Inflammatory macrophage treated with lipopolysaccharide for 1 hour (primary cell): ENCODE measurements around the gene FGGY.

Experiments used
- DNase-seq, 2 donors: peaks; one replicate each; pipeline ENCODE4 v3.0.0-alpha.2; 2020 to 2022

FGGY gene

GRCh38 chr1:59316497-59317128 lies 19.7 kb downstream of the FGGY start:
- DNase-seq: no peak

GRCh38 chr1:59317343-59317742 lies 20.4 kb downstream of the FGGY start:
- no peak for DNase-seq

GRCh38 chr1:59317780-59318179 lies 20.9 kb downstream of the FGGY start:
- DNase-seq: no peak

- no peak for DNase-seq
These were observed 21.5 kb downstream of the FGGY start for GRCh38 chr1:59318271-59318860.

- no peak for DNase-seq
These were observed 25.5 kb downstream of the FGGY start for GRCh38 chr1:59322394-59322793.

- DNase-seq: no peak
These were observed 25.9 kb downstream of the FGGY start for GRCh38 chr1:59322814-59323213.

- no peak for DNase-seq
These were observed 27.0 kb downstream of the FGGY start for GRCh38 chr1:59323879-59324278.

- DNase-seq: no peak
These were observed 31.5 kb downstream of the FGGY start for GRCh38 chr1:59328353-59328752.

GRCh38 chr1:59329412-59330053 lies 32.6 kb downstream of the FGGY start:
- no peak for DNase-seq

- DNase-seq: no peak
These were observed 35.1 kb downstream of the FGGY start for GRCh38 chr1:59331686-59332620.

- no peak for DNase-seq
These were observed 36.1 kb downstream of the FGGY start for GRCh38 chr1:59332983-59333382.

GRCh38 chr1:59333626-59334277 lies 36.9 kb downstream of the FGGY start:
- peak; percentile 29 to 40 for DNase-seq

GRCh38 chr1:59340411-59341307 lies 43.8 kb downstream of the FGGY start:
- no peak for DNase-seq

GRCh38 chr1:59342801-59343575 lies 46.1 kb downstream of the FGGY start:
- DNase-seq: no peak

- DNase-seq: no peak
These were observed 46.6 kb downstream of the FGGY start for GRCh38 chr1:59343576-59343840.

- no peak for DNase-seq
These were observed 48.3 kb downstream of the FGGY start for GRCh38 chr1:59345221-59345620.

GRCh38 chr1:59346429-59346828 lies 49.5 kb downstream of the FGGY start:
- no peak for DNase-seq

GRCh38 chr1:59349101-59349500 lies 52.2 kb downstream of the FGGY start:
- no peak for DNase-seq

- no peak for DNase-seq
These were observed 53.6 kb downstream of the FGGY start for GRCh38 chr1:59350521-59350920.

GRCh38 chr1:59352065-59352464 lies 55.2 kb downstream of the FGGY start:
- no peak for DNase-seq

- DNase-seq: no peak
These were observed 56.6 kb downstream of the FGGY start for GRCh38 chr1:59353453-59353852.
